Left colon (tissue), 2 donors: ENCODE data around the gene EXD3. TPM values are rescaled to one million over a fixed set of nuclear protein-coding genes. Genes with fewer than 3 reads are reported as not detected.

Source experiments
- ATAC-seq: fragments of 200-7000 bp; cut with Tn5 transposase; one replicate; pipeline ENCODE4 v1.9.1; 2020; ENCODE audit warnings: mild to moderate bottlenecking, moderate library complexity
- DNase-seq, 2 donors: peaks; one replicate each; pipeline ENCODE4 v3.0.0-alpha.2; 2020
- intact Hi-C, 2 donors: fragments of 100-400 bp; cut with DNase I in 1 of 2; cut with micrococcal nuclease in 1 of 2; formaldehyde crosslinking; loops; one replicate each; pipeline versions ENCODE4 v1.11.2 to v1.14.0; 2022; cut with DNase I, micrococcal nuclease
- total RNA-seq, 2 donors: library from RNA; stranded (reverse); fragmentation: NEBNext Ultra II Directional; extraction: Animal tissue kit (Norgen Biotek cat#: 25700); gene quantifications; one replicate each; pipeline ENCODE4 v1.2.1, GENCODE V29; 2021
- donor health status: DM: no; HTN: no; CAD: no.
- donor health status: DM: yes; HTN: yes; CAD: no.

Gene EXD3
- total RNA-seq, 2 donors from 2014 or later, result 44.1 to 57.3 TPM

GRCh38 chr9:137375321-137376058, 47.5 kb downstream of the EXD3 start:
- ATAC-seq, result no peak
- intact Hi-C loops, result no loop called here
- DNase-seq, result no peak

- intact Hi-C loops, result no loop called here
- no peak for ATAC-seq
These were observed 48.7 kb downstream of the EXD3 start for GRCh38 chr9:137374131-137374845.

GRCh38 chr9:137373611-137373980, 49.4 kb downstream of the EXD3 start:
- DNase-seq (no peak), ATAC-seq (no peak)
- intact Hi-C loops, result no loop called here

More at GRCh38 chr9:137374131-137374845, 48.7 kb downstream of the EXD3 start:
- no peak for DNase-seq

GRCh38 chr9:137372693-137373610, 50.0 kb downstream of the EXD3 start:
- DNase-seq (no peak), ATAC-seq (no peak)
- intact Hi-C loops, result no loop called here

GRCh38 chr9:137371946-137372651, 50.9 kb downstream of the EXD3 start:
- no peak for ATAC-seq
- intact Hi-C loops, result no loop called here
- no peak for DNase-seq

- DNase-seq (no peak), ATAC-seq (no peak)
- intact Hi-C loops, result no loop called here
These were observed 51.4 kb downstream of the EXD3 start for GRCh38 chr9:137371521-137371941.

- DNase-seq (no peak), ATAC-seq (no peak)
- intact Hi-C loops, result no loop called here
These were observed 52.0 kb downstream of the EXD3 start for GRCh38 chr9:137370865-137371520.

- peak in 1 of 2 donors; percentile 0 for DNase-seq
- intact Hi-C loops, result no loop called here
- ATAC-seq, result no peak
These were observed 52.8 kb downstream of the EXD3 start for GRCh38 chr9:137369911-137370764.

GRCh38 chr9:137369061-137369787, 53.7 kb downstream of the EXD3 start:
- DNase-seq, result no peak
- no peak for ATAC-seq
- intact Hi-C loops, result no loop called here

GRCh38 chr9:137368431-137369035, 54.4 kb downstream of the EXD3 start:
- no peak for DNase-seq
- intact Hi-C loops, result no loop called here
- no peak for ATAC-seq

- no peak for DNase-seq
- no peak for ATAC-seq
- intact Hi-C loops, result no loop called here
These were observed 55.2 kb downstream of the EXD3 start for GRCh38 chr9:137367506-137368430.

- DNase-seq, result no peak
- no peak for ATAC-seq
- intact Hi-C loops, result no loop called here
These were observed 56.0 kb downstream of the EXD3 start for GRCh38 chr9:137366891-137367381.

- intact Hi-C loops, result no loop called here
- ATAC-seq (no peak), DNase-seq (no peak)
These were observed 56.5 kb downstream of the EXD3 start for GRCh38 chr9:137366445-137366810.

GRCh38 chr9:137365552-137366444, 57.2 kb downstream of the EXD3 start:
- intact Hi-C loops, result no loop called here
- DNase-seq (no peak), ATAC-seq (no peak)
